NCI-H1694 (cell line): ENCODE data around the gene DFFB.

Experiments
- DNase-seq: peaks from one replicate; lab custom pipeline; 2025; lab: John Stamatoyannopoulos, UW

The DFFB gene

DNA sequence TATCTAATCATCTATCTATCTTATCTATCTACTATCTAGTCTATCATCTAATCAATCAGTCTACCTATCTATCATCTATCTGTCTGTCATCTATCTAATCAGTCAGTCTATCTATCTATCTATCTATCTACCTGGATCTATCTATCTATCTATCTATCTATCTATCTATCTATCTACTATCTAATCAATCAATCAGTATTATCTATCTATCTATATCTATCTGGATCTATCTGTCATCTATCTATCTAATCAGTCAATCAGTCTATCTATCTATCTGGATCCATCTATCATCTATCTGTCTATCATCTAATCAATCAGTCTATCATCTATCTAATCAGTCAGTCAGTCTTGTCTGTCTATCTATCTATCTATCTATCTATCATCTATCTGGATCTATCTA, 69.7 kb downstream of the DFFB start:
- no peak for DNase-seq

DNA sequence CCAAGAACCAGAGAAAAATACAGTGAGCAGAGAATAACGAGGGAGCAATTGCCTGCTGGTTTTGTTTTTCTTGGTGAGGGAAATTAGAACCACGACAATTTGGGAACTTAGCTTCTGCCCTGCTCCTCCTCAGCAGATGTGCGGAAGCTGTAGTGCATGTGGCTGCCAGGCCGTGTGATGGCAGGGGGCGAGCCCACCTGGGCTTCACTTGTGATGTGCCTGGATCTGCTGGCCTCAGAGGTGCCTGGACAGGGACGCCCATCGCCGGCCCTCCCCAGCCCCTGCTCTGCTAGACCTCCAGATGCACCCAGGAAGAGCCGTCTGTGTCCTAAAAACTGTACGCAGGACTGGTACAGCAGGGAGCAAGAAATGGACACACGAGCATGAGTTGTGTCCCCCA, 71.3 kb downstream of the DFFB start:
- peak; percentile 56 for DNase-seq

GRCh38 chr1:3929126-3929525, 71.8 kb downstream of the DFFB start:
- no peak for DNase-seq

DNA sequence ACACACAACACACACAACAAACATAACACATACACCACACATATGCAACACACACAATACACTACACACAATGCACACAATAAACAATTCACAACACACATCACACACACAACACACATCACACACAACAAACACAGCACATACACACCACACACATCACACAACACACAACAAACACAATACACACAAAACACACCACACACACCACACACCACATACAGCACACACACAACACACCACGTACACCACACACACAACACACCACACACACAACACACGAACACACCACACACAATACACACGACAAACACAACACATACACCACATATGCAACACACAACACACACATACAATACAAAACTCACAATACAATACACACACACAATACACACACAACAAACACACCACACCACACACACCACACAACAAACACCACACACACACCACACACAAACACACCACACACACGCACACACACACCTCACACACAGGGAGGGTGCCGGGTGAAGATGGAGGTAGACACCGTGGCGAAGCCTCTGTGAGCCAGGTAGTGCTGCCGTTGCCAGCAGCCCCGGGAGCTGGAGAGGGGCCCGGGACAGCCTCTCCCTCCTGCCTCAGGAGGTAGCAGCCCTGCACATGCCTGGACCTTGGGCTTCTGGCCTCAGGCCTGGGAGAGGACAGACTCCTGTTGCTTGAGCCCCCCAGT, 73.2 kb downstream of the DFFB start:
- no peak for DNase-seq

DNA sequence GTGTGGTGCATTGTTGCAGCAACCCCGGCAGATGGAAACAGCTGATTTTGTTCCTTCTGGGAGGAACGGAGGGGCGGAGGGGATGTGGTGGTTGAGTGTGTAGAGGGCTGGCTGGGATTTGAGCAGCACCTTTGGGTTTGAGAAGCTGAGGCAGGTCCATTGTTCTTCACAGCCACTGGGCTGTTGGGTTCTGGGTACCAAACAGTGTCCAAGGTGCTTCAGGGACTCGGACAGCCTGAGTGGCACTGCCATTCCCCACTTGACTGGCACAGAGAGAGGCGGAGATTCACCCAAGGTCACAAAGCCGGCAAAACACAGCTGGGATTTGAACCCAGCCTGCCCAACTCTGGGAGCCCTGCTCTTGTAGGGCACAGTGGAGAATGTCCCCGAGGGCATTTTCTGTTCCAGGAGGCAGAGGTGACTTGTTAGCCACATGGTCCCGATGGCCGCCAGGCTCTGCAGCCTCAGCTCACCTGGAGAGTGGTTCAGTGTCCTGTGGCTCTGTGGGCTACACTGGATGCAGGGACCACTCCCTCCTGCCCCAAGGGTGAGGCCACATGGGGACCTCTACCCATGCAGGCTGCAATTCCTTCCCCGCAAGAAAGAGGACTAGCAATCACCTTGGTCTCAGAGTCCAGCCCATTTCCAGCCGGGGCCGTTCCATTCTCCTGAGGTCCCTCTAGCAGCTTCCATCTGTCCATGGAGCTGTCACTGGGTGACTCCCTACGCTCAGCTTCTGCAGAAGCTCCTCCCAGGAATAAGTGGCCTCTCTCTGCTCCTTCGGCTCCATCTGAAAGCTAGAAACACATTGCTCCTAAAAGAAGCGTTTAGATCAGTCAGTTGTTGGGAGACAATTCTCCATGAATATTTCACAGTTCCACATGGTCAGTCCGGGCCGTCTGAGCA, 74.0 kb downstream of the DFFB start:
- DNase-seq = no peak

- DNase-seq = no peak
These were observed 75.1 kb downstream of the DFFB start for GRCh38 chr1:3932156-3932919.
